Endodermal cell (in vitro differentiated cells): ENCODE measurements around the gene FBXL12. TPM values are rescaled to one million over a fixed set of nuclear protein-coding genes. Genes with fewer than 3 reads are reported as not detected.

Experiments used
- DNase-seq: peaks from one replicate; pipeline ENCODE4 v3.0.0-alpha.2; 2017
- H3K27ac ChIP-seq: 2 replicates; pipeline ENCODE4 v1.5.1; 2013; ENCODE audit warnings: mild to moderate bottlenecking, low read depth, low read length, moderate library complexity
- H3K27me3 ChIP-seq: 2 replicates; pipeline ENCODE4 v1.6.1; 2013; ENCODE audit warnings: mild to moderate bottlenecking, low read length, moderate library complexity; ENCODE audit not compliant: insufficient read depth, control insufficient read depth, poor library complexity, severe bottlenecking
- H3K36me3 ChIP-seq: 2 replicates; pipeline ENCODE4 v1.7.0; 2013; ENCODE audit warnings: mild to moderate bottlenecking, low read length, moderate library complexity; ENCODE audit not compliant: control insufficient read depth, insufficient read depth
- H3K4me1 ChIP-seq: one replicate; pipeline ENCODE4 v1.7.0; 2013; ENCODE audit warnings: low read length; ENCODE audit not compliant: control insufficient read depth, insufficient read depth
- H3K4me3 ChIP-seq: 2 replicates; pipeline ENCODE4 v1.5.1; 2013; ENCODE audit warnings: mild to moderate bottlenecking, low read length, moderate library complexity
- H3K9ac ChIP-seq: 2 replicates; pipeline ENCODE4 v1.6.1; 2013; ENCODE audit warnings: mild to moderate bottlenecking, low read length, moderate library complexity; ENCODE audit not compliant: poor library complexity, severe bottlenecking; ENCODE audit errors: extremely low read depth
- H3K9me3 ChIP-seq: 2 replicates; pipeline ENCODE4 v1.6.1; 2013; ENCODE audit warnings: mild to moderate bottlenecking, low read length, moderate library complexity; ENCODE audit not compliant: control insufficient read depth
- H3K27ac Mint-ChIP-seq: 2 replicates; pipeline ENCODE4 v1.8.0; 2020; ENCODE audit warnings: mixed read lengths
- H3K27me3 Mint-ChIP-seq: 2 replicates; pipeline ENCODE4 v1.8.0; 2021; ENCODE audit warnings: mild to moderate bottlenecking, mixed read lengths; ENCODE audit not compliant: insufficient read depth
- H3K36me3 Mint-ChIP-seq: 2 replicates; pipeline ENCODE4 v1.8.0; 2020; ENCODE audit warnings: low read depth, mixed read lengths
- H3K4me1 Mint-ChIP-seq: 2 replicates; pipeline ENCODE4 v1.8.0; 2020; ENCODE audit warnings: mixed read lengths
- H3K4me3 Mint-ChIP-seq: 2 replicates; pipeline ENCODE4 v1.8.0; 2020; ENCODE audit warnings: mild to moderate bottlenecking, moderate library complexity, mixed read lengths
- H3K9me3 Mint-ChIP-seq: 2 replicates; pipeline ENCODE4 v1.8.0; 2020; ENCODE audit warnings: mild to moderate bottlenecking, mixed read lengths
- WGBS, 2 experiments: methylation state at CpG; one replicate each; pipeline versions ENCODE4 v1.1.5 to v1.1.7; 2013; ENCODE audit warnings: missing lambda C conversion rate in 2 of 2, mixed read lengths in 1 of 2; ENCODE audit not compliant: insufficient coverage in 1 of 2, insufficient read length in 1 of 2; 5-methylcytosine and 5-hydroxymethylcytosine counted together
- total RNA-seq, 2 donors: library from RNA; stranded (reverse); fragmentation: NEBNext Ultra II Directional in 1 of 2; extraction: Animal tissue kit (Norgen Biotek cat#: 25700) in 1 of 2; gene quantifications; 2 replicates in 1 of 2; 3 replicates in 1 of 2; pipeline ENCODE4 v1.2.1, GENCODE V29; 2021
- TF ChIP-seq, protein P1 (sequence below): fragments of 200-600 bp; sonication (generic); conservative IDR thresholded peaks from 2 replicates; pipeline ENCODE4 v1.5.0; 2021; ENCODE audit warnings: antibody characterized with exemption, mild to moderate bottlenecking

Gene FBXL12
- total RNA-seq, 2 donors from 2014 or later = 28.3 to 28.8 TPM

- no peak overlapping the region for H3K27ac Mint-ChIP-seq
- no peaks in the 10 kb centered on the region for H3K27me3 ChIP-seq
These were observed 36.5 kb downstream of the FBXL12 start for GRCh38 chr19:9782338-9782737.

GRCh38 chr19:9768175-9769112 is 50.4 kb downstream of the FBXL12 start, which contains the start of gene ZNF846:
ZNF846 (minus strand) TSS chr19:9768738; CDS start chr19:9764950, 3,788 bp downstream.
- Mint-ChIP-seq H3K4me1 (no peaks in the 10 kb centered on the region), H3K9me3 (peaks cover 56% of the 10 kb centered on the region)
- TF ChIP-seq, protein P1, sequence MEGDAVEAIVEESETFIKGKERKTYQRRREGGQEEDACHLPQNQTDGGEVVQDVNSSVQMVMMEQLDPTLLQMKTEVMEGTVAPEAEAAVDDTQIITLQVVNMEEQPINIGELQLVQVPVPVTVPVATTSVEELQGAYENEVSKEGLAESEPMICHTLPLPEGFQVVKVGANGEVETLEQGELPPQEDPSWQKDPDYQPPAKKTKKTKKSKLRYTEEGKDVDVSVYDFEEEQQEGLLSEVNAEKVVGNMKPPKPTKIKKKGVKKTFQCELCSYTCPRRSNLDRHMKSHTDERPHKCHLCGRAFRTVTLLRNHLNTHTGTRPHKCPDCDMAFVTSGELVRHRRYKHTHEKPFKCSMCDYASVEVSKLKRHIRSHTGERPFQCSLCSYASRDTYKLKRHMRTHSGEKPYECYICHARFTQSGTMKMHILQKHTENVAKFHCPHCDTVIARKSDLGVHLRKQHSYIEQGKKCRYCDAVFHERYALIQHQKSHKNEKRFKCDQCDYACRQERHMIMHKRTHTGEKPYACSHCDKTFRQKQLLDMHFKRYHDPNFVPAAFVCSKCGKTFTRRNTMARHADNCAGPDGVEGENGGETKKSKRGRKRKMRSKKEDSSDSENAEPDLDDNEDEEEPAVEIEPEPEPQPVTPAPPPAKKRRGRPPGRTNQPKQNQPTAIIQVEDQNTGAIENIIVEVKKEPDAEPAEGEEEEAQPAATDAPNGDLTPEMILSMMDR = peak; percentile 30

More at GRCh38 chr19:9782338-9782737, 36.5 kb downstream of the FBXL12 start:
- Histone ChIP-seq H3K4me1 (peaks cover 5% of the 10 kb centered on the region), H3K36me3 (peaks cover 5% of the 10 kb centered on the region), H3K27ac (no peak overlapping the region), H3K9me3 (peaks cover 6% of the 10 kb centered on the region), H3K4me3 (no peak overlapping the region), H3K9ac (no peak overlapping the region)
- Mint-ChIP-seq H3K4me1 (peaks cover 17% of the 10 kb centered on the region), H3K27me3 (no peaks in the 10 kb centered on the region), H3K9me3 (peaks cover 7% of the 10 kb centered on the region), H3K4me3 (no peak overlapping the region), H3K36me3 (peaks cover 17% of the 10 kb centered on the region)
- DNase-seq = no peak
- WGBS, 2 experiments = 80 to 92% methylated on average over 2 of the region's 2 CpGs
- TF ChIP-seq, protein P1 = no peak

More at GRCh38 chr19:9768175-9769112, 50.4 kb downstream of the FBXL12 start, which contains the start of gene ZNF846:
- Mint-ChIP-seq H3K36me3 (peaks cover 48% of the 10 kb centered on the region), H3K4me3 (peak within 1 kb of the TSS; percentile 84), H3K27me3 (no peaks in the 10 kb centered on the region), H3K27ac (peak within 1 kb of the TSS; percentile 98)
- 0 to 2% methylated on average over 39 to 65 of the region's 65 CpGs for WGBS, 2 experiments
- H3K9me3 ChIP-seq = peaks cover 47% of the 10 kb centered on the region
- peak within 1 kb of the TSS; percentile 94 for H3K4me3 ChIP-seq
- peak within 1 kb of the TSS; percentile 93 for H3K27ac ChIP-seq
- H3K9ac ChIP-seq = peak within 1 kb of the TSS; percentile 79
- peak; percentile 98 for DNase-seq
- no peaks in the 10 kb centered on the region for H3K4me1 ChIP-seq
- no peaks in the 10 kb centered on the region for H3K27me3 ChIP-seq
- peaks cover 16% of the 10 kb centered on the region for H3K36me3 ChIP-seq

Other genes starting within 250 kb of the FBXL12 start
- 100 to 1,000 TPM; 100 to 168 TPM for gene ZNF121, start 234.6 kb downstream of the FBXL12 start, total RNA-seq
- gene ZNF561, start 197.8 kb downstream of the FBXL12 start, total RNA-seq = 10 to 100 TPM; 51.0 to 57.2 TPM
- gene ZNF562, start 144.0 kb downstream of the FBXL12 start, total RNA-seq = 10 to 100 TPM in 1 of 2 donors, 1 to 10 TPM in 1; 1.9 to 15.5 TPM
- 10 to 100 TPM; 12.3 to 23.6 TPM for gene ZNF846, start 50.3 kb downstream of the FBXL12 start, total RNA-seq
- 100 to 1,000 TPM; 415 to 506 TPM for gene UBL5, start 8.8 kb upstream of the FBXL12 start, total RNA-seq
- gene PIN1, start 16.2 kb upstream of the FBXL12 start, total RNA-seq = 100 to 1,000 TPM in 1 of 2 donors, 10 to 100 TPM in 1; 92.4 to 101 TPM
- 10 to 100 TPM; 33.1 to 58.1 TPM for gene OLFM2, start 117.4 kb upstream of the FBXL12 start, total RNA-seq
- under 1 TPM in 1 of 2 donors, not detected in 1; 0.04 TPM for gene COL5A3, start 191.4 kb upstream of the FBXL12 start, total RNA-seq
- not detected for gene RDH8, start 194.4 kb upstream of the FBXL12 start, total RNA-seq